T1000 (cell line): ENCODE results near the gene ZFPL1.

Source experiments
- DNase-seq: peaks from one replicate; lab custom pipeline; 2025; ENCODE audit warnings: mixed read lengths; lab: John Stamatoyannopoulos, UW

The ZFPL1 gene

GRCh38 chr11:65060913-65061408 is 23.1 kb upstream of the ZFPL1 start:
- peak; percentile 76 for DNase-seq

GRCh38 chr11:65063532-65063931 is 20.5 kb upstream of the ZFPL1 start:
- DNase-seq = no peak

GRCh38 chr11:65064847-65065240 is 19.2 kb upstream of the ZFPL1 start:
- DNase-seq = no peak

- no peak for DNase-seq
Measured at GRCh38 chr11:65065851-65066250, 18.2 kb upstream of the ZFPL1 start.

GRCh38 chr11:65066315-65066714 is 17.7 kb upstream of the ZFPL1 start:
- no peak for DNase-seq

- DNase-seq = no peak
Measured at GRCh38 chr11:65066805-65067291, 17.2 kb upstream of the ZFPL1 start.

- DNase-seq = no peak
Measured at GRCh38 chr11:65067446-65067845, 16.6 kb upstream of the ZFPL1 start.

- DNase-seq = no peak
Measured at GRCh38 chr11:65069217-65069616, 14.8 kb upstream of the ZFPL1 start.

- no peak for DNase-seq
Measured at GRCh38 chr11:65071907-65072630, 12.0 kb upstream of the ZFPL1 start.

- DNase-seq = no peak
Measured at GRCh38 chr11:65072631-65072966, 11.4 kb upstream of the ZFPL1 start.

GRCh38 chr11:65077451-65077850 is 6.6 kb upstream of the ZFPL1 start:
- no peak for DNase-seq

- DNase-seq = no peak
Measured at GRCh38 chr11:65078151-65078550, 5.9 kb upstream of the ZFPL1 start.

GRCh38 chr11:65078786-65079342 is 5.2 kb upstream of the ZFPL1 start:
- DNase-seq = no peak

- no peak for DNase-seq
Measured at GRCh38 chr11:65083134-65083833, 738 bp upstream of the ZFPL1 start.

GRCh38 chr11:65084598-65085375 is 765 bp downstream of the ZFPL1 start:
- no peak for DNase-seq

- no peak for DNase-seq
Measured at GRCh38 chr11:65085446-65085845, 1.4 kb downstream of the ZFPL1 start.

- DNase-seq = no peak
Measured at GRCh38 chr11:65086809-65087208, 2.8 kb downstream of the ZFPL1 start.

- DNase-seq = no peak
Measured at GRCh38 chr11:65087216-65087615, 3.2 kb downstream of the ZFPL1 start.

- DNase-seq = no peak
Measured at GRCh38 chr11:65087827-65088226, 3.8 kb downstream of the ZFPL1 start.

- no peak for DNase-seq
Measured at GRCh38 chr11:65089621-65090020, 5.6 kb downstream of the ZFPL1 start.

- DNase-seq = no peak
Measured at GRCh38 chr11:65090628-65091027, 6.6 kb downstream of the ZFPL1 start.

- DNase-seq = no peak
Measured at GRCh38 chr11:65095427-65095826, 11.4 kb downstream of the ZFPL1 start.
